NCI-H460 (cell line): ENCODE results near the gene TUBB. TPM values are rescaled to one million over a fixed set of nuclear protein-coding genes. Genes with fewer than 3 reads are reported as not detected.

Source experiments
- DNase-seq: peaks from one replicate; pipeline ENCODE4 v3.0.0-alpha.2; 2016; ENCODE audit warnings: low read depth; ENCODE audit errors: extremely low read depth
- total RNA-seq: library from RNA; depleted of rRNA; stranded (reverse); fragments of >200 nt; shearing (Covaris generic); gene quantifications from 2 replicates; pipeline ENCODE4 v1.2.3, GENCODE V29; 2014

TUBB gene
- total RNA-seq, 1 experiment from 2014 or later = 287 TPM

- peak; percentile 85 for DNase-seq
These were observed 33.1 kb upstream of the TUBB start for GRCh38 chr6:30686908-30687658.

GRCh38 chr6:30687659-30688431, 32.3 kb upstream of the TUBB start:
- DNase-seq = no peak

- DNase-seq = no peak
These were observed 31.6 kb upstream of the TUBB start for GRCh38 chr6:30688569-30688968.

- no peak for DNase-seq
These were observed 30.9 kb upstream of the TUBB start for GRCh38 chr6:30689022-30689865.

- no peak for DNase-seq
These were observed 30.2 kb upstream of the TUBB start for GRCh38 chr6:30689985-30690384.

GRCh38 chr6:30690403-30691207, 29.5 kb upstream of the TUBB start, which contains the start of gene NRM:
TSS of gene NRM (minus strand) at chr6:30690984. CDS start at chr6:30690974, 10 bp downstream.
- DNase-seq = peak; percentile 70

- no peak for DNase-seq
These were observed 28.8 kb upstream of the TUBB start for GRCh38 chr6:30691208-30691847.

- DNase-seq = no peak
These were observed 23.7 kb upstream of the TUBB start for GRCh38 chr6:30696432-30696831.

- no peak for DNase-seq
These were observed 19.8 kb upstream of the TUBB start for GRCh38 chr6:30700340-30700739.

GRCh38 chr6:30703011-30703410, 17.1 kb upstream of the TUBB start:
- DNase-seq = no peak

GRCh38 chr6:30703821-30704220, 16.3 kb upstream of the TUBB start:
- no peak for DNase-seq

GRCh38 chr6:30705620-30706019, 14.5 kb upstream of the TUBB start:
- DNase-seq = no peak

- DNase-seq = no peak
These were observed 12.8 kb upstream of the TUBB start for GRCh38 chr6:30707281-30707850.

GRCh38 chr6:30709101-30709868, 10.9 kb upstream of the TUBB start:
- no peak for DNase-seq

- DNase-seq = no peak
These were observed 8.3 kb upstream of the TUBB start for GRCh38 chr6:30711758-30712380.

- no peak for DNase-seq
These were observed 7.7 kb upstream of the TUBB start for GRCh38 chr6:30712441-30712945.

- no peak for DNase-seq
These were observed 5.9 kb upstream of the TUBB start for GRCh38 chr6:30714263-30714662.

- DNase-seq = no peak
These were observed 3.3 kb upstream of the TUBB start for GRCh38 chr6:30716879-30717128.
